HepG2 (cell line): Measurements from ENCODE around the gene MYOM1. TPM values are rescaled to one million over a fixed set of nuclear protein-coding genes. Genes with fewer than 3 reads are reported as not detected.

Experiments
- ARNTL ChIP-seq: sonication (generic); formaldehyde crosslinking; IDR thresholded peaks from 2 replicates; pipeline ENCODE4 v1.4.0; 2020; ENCODE audit warnings: mild to moderate bottlenecking, missing genetic modification reagents
- CHD4 ChIP-seq: fragments of 200-600 bp; sonication (generic); IDR thresholded peaks from 2 replicates; pipeline ENCODE4 v1.7.0; 2017; ENCODE audit warnings: mild to moderate bottlenecking, low read length, borderline replicate concordance
- ELF1 ChIP-seq: sonication (generic); formaldehyde crosslinking; IDR thresholded peaks from 2 replicates; pipeline ENCODE4 v1.4.0; 2020; ENCODE audit warnings: missing genetic modification reagents
- EZH2 ChIP-seq: conservative IDR thresholded peaks from 2 replicates; pipeline ENCODE4 v1.6.1; 2012; ENCODE audit warnings: mild to moderate bottlenecking, low read depth, low read length, moderate library complexity
- FOXK1 ChIP-seq: sonication (generic); formaldehyde crosslinking; IDR thresholded peaks from 2 replicates; pipeline ENCODE4 v1.4.0; 2020; ENCODE audit warnings: low read depth, missing genetic modification reagents, borderline replicate concordance
- HDAC1 ChIP-seq: sonication (generic); formaldehyde crosslinking; IDR thresholded peaks from 2 replicates; pipeline ENCODE4 v1.5.1; 2020; ENCODE audit warnings: mild to moderate bottlenecking, missing genetic modification reagents
- HNRNPLL ChIP-seq: fragments of 200-400 bp; formaldehyde crosslinking; IDR thresholded peaks from 2 replicates; pipeline ENCODE4 v1.6.1; 2017; ENCODE audit warnings: mild to moderate bottlenecking, low read depth, low read length; ENCODE audit not compliant: poor library complexity, severe bottlenecking
- MAFF ChIP-seq: IDR thresholded peaks from 2 replicates; pipeline ENCODE4 v1.6.1; 2011; ENCODE audit warnings: low read depth, low read length, improper control_type of control experiment
- ONECUT2 ChIP-seq: sonication (generic); formaldehyde crosslinking; IDR thresholded peaks from 2 replicates; pipeline ENCODE4 v1.4.0; 2020; ENCODE audit warnings: missing genetic modification reagents
- PITX1 ChIP-seq: sonication (generic); formaldehyde crosslinking; IDR thresholded peaks from 2 replicates; pipeline ENCODE4 v1.5.1; 2020; ENCODE audit warnings: mild to moderate bottlenecking, missing genetic modification reagents
- POLR2A ChIP-seq, 2 experiments: IDR thresholded peaks; 2 replicates each; pipeline ENCODE4 v1.6.1; 2011; ENCODE audit warnings: low read depth in 2 of 2, low read length in 2 of 2, mild to moderate bottlenecking in 1 of 2, moderate library complexity in 1 of 2; ENCODE audit not compliant: insufficient read depth in 1 of 2
- ZBTB1 ChIP-seq: sonication (generic); formaldehyde crosslinking; IDR thresholded peaks from 2 replicates; pipeline ENCODE4 v1.4.0; 2020; ENCODE audit warnings: missing genetic modification reagents, borderline replicate concordance
- ZFP36L1 ChIP-seq: sonication (generic); formaldehyde crosslinking; IDR thresholded peaks from 2 replicates; pipeline ENCODE4 v1.8.0; 2022; ENCODE audit warnings: mild to moderate bottlenecking, missing genetic modification reagents, moderate library complexity
- ZNF333 ChIP-seq: sonication (generic); formaldehyde crosslinking; IDR thresholded peaks from 2 replicates; pipeline ENCODE4 v1.4.0; 2020; ENCODE audit warnings: mild to moderate bottlenecking, missing genetic modification reagents, borderline replicate concordance
- ZNF552 ChIP-seq: sonication (generic); formaldehyde crosslinking; IDR thresholded peaks from 2 replicates; pipeline ENCODE4 v1.9.0; 2022; ENCODE audit warnings: missing genetic modification reagents, mild to moderate bottlenecking, borderline replicate concordance
- ZNF749 ChIP-seq: sonication (generic); formaldehyde crosslinking; IDR thresholded peaks from 2 replicates; pipeline ENCODE4 v1.8.0; 2022; ENCODE audit warnings: mild to moderate bottlenecking, missing genetic modification reagents, moderate library complexity, borderline replicate concordance
- ZNF761 ChIP-seq: sonication (generic); formaldehyde crosslinking; conservative IDR thresholded peaks from 2 replicates; pipeline ENCODE4 v1.4.0; 2020; ENCODE audit warnings: mild to moderate bottlenecking, missing genetic modification reagents
- ZSCAN31 ChIP-seq: sonication (generic); formaldehyde crosslinking; IDR thresholded peaks from 2 replicates; pipeline ENCODE4 v1.5.0; 2020; ENCODE audit warnings: low read depth, mild to moderate bottlenecking, missing genetic modification reagents
- ZSCAN9 ChIP-seq: IDR thresholded peaks from 2 replicates; pipeline ENCODE4 v1.6.1; 2016; ENCODE audit warnings: borderline replicate concordance
- polyA plus RNA-seq, 8 experiments: library from polyadenylated mRNA; depleted of rRNA in 3 of 8; stranded (reverse) in 7 of 8; unstranded in 1 of 8; fragments of >200 nt; fragmentation: Illumina TruSeq in 4 of 8; extraction: Trizol in 4 of 8; gene quantifications; 2 replicates each; pipeline versions ENCODE4 v1.2.1 to v1.2.3, GENCODE V29; 2011 to 2016; ENCODE audit warnings: low read depth in 4 of 8, missing spikeins in 1 of 8, mixed read lengths in 1 of 8; ENCODE audit not compliant: insufficient read depth in 1 of 8
- total RNA-seq, 5 experiments: library from RNA; depleted of rRNA; stranded (reverse); fragments of >200 nt; fragmentation: Illumina TruSeq; extraction: Trizol; gene quantifications; 2 replicates each; pipeline ENCODE4 v1.2.3, GENCODE V29; 2016; ENCODE audit warnings: low read depth in 1 of 5
- TF ChIP-seq, protein P1 (sequence below): IDR thresholded peaks from 2 replicates; pipeline ENCODE4 v1.6.1; 2016; ENCODE audit warnings: missing compliant biosample characterization, missing genetic modification reagents, borderline replicate concordance
- TF ChIP-seq, protein P2 (sequence below): sonication (generic); formaldehyde crosslinking; IDR thresholded peaks from 2 replicates; pipeline ENCODE4 v1.4.0; 2020; ENCODE audit warnings: missing genetic modification reagents; ENCODE audit errors: not compliant biosample characterization
- TF ChIP-seq, protein P3 (sequence below): sonication (generic); formaldehyde crosslinking; IDR thresholded peaks from 2 replicates; pipeline ENCODE4 v1.4.0; 2020; ENCODE audit warnings: missing genetic modification reagents
- TF ChIP-seq, protein P4 (sequence below): fragments of 450-650 bp; IDR thresholded peaks from 2 replicates; pipeline ENCODE4 v1.6.1; 2016
- TF ChIP-seq, protein P5 (sequence below): sonication (generic); formaldehyde crosslinking; conservative IDR thresholded peaks from 2 replicates; pipeline ENCODE4 v1.4.0; 2020; ENCODE audit warnings: missing genetic modification reagents

MYOM1 gene
- total and polyA plus RNA-seq, 2 of the 13 experiments (the other 11 are each of a cell fraction or from before 2014, with no cell fraction given), result 0.46 to 0.98 TPM

DNA sequence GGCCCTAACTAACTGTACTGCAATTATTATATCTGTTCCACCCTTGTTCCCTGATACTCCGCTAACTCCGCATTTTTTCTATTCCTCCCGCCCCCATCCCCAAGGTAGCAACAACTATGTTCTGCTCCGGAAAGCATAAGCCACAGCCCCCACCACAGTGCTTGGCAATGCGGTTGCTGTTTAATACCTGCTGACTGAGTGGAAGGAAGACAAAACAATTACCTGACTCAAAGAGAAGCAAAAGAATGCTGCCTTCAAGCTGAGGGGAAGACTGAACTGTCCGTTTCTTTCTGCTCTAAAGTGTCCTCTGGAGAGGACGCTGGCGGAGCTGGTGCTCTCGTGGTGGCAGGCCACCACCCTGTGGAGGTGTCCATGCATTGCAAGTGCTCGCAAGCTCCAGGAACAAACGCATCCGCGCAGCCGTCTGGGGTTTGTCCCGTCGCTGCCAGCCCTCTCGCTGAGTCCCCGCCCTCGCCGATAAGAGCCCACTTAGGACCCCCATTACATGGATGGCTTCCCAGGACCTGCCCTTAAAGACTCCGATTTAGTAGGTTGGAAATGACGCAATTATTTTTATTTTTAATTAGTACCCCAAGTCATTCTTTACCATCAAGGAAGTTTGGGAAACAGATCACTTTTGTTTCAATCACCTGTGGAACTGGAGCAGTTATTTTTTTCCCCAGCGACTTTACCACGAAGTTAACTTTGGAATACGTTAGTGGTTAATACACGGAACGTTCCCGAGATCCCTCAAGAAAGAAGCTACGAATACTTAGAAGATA is 26.3 kb upstream of the MYOM1 start (continued):
- TF ChIP-seq ZFP36L1 (CRISPR knock-in tag) (0 out of 2 replicates have a peak, but pooled peaks have one; percentile 20), ZNF761 (CRISPR knock-in tag) (0 out of 2 replicates have a peak, but pooled peaks have one; percentile 46), CHD4 (no peak), ZBTB1 (CRISPR knock-in tag) (no peak), ZNF333 (CRISPR knock-in tag) (no peak), FOXK1 (CRISPR knock-in tag) (peak; percentile 1; the same call in 1 of the 2 replicates), MAFF (0 out of 2 replicates have a peak, but pooled peaks have one; percentile 7), HNRNPLL (peak; percentile 60), HDAC1 (CRISPR knock-in tag) (peak; percentile 72), ZSCAN9 (no peak; the same call in 1 of the 2 replicates), ARNTL (CRISPR knock-in tag) (no peak), PITX1 (CRISPR knock-in tag) (no peak), ZSCAN31 (CRISPR knock-in tag) (no peak; the same call in 1 of the 2 replicates), ELF1 (peak; percentile 56; the same call in 1 of the 2 replicates), EZH2 (no peak), POLR2A (IDR thresholded peaks at IDR 0.05; ENCODE audit: insufficient read depth in 1 of 2, low read depth in 2 of 2, low read length in 2 of 2) (peak in 1 of 2 experiments; percentile 41; a peak in 3 of 4 replicates), ZNF552 (CRISPR knock-in tag) (no peak), ZNF749 (CRISPR knock-in tag) (peak; percentile 15; the same call in 1 of the 2 replicates), ONECUT2 (CRISPR knock-in tag) (no peak; the same call in 1 of the 2 replicates)
- TF ChIP-seq, protein P1, sequence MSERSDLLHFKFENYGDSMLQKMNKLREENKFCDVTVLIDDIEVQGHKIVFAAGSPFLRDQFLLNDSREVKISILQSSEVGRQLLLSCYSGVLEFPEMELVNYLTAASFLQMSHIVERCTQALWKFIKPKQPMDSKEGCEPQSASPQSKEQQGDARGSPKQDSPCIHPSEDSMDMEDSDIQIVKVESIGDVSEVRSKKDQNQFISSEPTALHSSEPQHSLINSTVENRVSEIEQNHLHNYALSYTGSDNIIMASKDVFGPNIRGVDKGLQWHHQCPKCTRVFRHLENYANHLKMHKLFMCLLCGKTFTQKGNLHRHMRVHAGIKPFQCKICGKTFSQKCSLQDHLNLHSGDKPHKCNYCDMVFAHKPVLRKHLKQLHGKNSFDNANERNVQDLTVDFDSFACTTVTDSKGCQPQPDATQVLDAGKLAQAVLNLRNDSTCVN (CRISPR knock-in tag), result 0 out of 2 replicates have a peak, but pooled peaks have one; percentile 73
- TF ChIP-seq, protein P2, sequence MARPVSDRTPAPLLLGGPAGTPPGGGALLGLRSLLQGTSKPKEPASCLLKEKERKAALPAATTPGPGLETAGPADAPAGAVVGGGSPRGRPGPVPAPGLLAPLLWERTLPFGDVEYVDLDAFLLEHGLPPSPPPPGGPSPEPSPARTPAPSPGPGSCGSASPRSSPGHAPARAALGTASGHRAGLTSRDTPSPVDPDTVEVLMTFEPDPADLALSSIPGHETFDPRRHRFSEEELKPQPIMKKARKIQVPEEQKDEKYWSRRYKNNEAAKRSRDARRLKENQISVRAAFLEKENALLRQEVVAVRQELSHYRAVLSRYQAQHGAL, result no peak
- TF ChIP-seq, protein P3, sequence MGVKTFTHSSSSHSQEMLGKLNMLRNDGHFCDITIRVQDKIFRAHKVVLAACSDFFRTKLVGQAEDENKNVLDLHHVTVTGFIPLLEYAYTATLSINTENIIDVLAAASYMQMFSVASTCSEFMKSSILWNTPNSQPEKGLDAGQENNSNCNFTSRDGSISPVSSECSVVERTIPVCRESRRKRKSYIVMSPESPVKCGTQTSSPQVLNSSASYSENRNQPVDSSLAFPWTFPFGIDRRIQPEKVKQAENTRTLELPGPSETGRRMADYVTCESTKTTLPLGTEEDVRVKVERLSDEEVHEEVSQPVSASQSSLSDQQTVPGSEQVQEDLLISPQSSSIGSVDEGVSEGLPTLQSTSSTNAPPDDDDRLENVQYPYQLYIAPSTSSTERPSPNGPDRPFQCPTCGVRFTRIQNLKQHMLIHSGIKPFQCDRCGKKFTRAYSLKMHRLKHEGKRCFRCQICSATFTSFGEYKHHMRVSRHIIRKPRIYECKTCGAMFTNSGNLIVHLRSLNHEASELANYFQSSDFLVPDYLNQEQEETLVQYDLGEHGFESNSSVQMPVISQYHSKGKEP (CRISPR knock-in tag), result no peak
- TF ChIP-seq, protein P4, sequence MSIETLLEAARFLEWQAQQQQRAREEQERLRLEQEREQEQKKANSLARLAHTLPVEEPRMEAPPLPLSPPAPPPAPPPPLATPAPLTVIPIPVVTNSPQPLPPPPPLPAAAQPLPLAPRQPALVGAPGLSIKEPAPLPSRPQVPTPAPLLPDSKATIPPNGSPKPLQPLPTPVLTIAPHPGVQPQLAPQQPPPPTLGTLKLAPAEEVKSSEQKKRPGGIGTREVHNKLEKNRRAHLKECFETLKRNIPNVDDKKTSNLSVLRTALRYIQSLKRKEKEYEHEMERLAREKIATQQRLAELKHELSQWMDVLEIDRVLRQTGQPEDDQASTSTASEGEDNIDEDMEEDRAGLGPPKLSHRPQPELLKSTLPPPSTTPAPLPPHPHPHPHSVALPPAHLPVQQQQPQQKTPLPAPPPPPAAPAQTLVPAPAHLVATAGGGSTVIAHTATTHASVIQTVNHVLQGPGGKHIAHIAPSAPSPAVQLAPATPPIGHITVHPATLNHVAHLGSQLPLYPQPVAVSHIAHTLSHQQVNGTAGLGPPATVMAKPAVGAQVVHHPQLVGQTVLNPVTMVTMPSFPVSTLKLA, result no peak
- TF ChIP-seq, protein P5, sequence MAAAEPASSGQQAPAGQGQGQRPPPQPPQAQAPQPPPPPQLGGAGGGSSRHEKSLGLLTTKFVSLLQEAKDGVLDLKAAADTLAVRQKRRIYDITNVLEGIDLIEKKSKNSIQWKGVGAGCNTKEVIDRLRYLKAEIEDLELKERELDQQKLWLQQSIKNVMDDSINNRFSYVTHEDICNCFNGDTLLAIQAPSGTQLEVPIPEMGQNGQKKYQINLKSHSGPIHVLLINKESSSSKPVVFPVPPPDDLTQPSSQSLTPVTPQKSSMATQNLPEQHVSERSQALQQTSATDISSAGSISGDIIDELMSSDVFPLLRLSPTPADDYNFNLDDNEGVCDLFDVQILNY (CRISPR knock-in tag), result no peak
